Measurements from ENCODE around the gene JARID2.

JARID2 gene

DNA sequence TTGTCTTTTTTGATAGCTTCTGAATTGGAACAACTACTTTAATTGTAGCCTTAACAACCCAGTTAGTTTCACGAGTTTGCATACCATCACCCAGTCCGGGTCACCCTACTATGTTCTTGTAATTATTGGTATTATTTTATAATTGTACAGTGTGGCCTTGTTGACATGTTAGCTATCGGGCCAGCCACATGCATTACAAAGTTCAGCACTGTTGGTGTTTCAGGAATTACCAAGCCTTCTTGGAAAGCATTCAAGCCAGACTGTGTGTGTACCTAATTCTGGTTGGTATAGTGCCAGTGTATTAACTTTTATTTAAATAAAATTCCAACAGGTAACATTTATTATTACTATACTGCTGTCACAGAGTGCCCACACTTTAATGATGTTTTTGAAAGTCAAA is 150.9 kb downstream of the JARID2 start:
- DNase-seq (ENCODE audit: low spot score) (no peak), FAIRE-seq (no peak)

DNA sequence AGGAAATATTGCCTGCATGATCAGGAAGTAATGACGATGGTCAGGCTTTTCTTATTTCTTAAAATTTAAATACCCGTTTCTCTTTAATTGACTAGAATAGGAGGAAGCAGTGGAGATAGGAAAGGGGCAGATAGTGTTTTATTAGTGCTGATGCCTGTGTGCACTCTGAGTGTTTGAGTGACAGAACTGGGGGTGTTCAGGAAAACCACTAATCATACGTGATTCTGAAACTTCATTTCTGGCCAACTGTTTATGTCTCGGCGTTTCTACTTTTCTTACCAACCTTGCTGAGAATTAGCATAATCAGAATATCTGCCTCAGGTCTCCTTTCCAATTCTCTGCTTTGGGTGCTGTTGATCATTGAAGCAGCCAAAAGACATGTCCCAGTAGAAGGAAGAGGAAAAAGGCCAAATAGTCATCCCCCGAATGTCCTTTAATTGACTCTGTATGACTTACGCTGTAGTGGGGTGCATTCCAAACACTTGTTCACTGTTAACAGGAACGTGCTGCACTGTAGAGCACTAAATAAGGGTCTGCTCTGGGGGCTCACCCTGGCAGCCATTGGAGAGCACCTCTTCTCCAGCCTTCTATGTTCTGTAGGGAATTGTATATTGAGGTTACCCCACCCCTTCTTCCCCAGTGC is 152.9 kb downstream of the JARID2 start:
- FAIRE-seq, result no peak
- DNase-seq (ENCODE audit: low spot score), result no peak

DNA sequence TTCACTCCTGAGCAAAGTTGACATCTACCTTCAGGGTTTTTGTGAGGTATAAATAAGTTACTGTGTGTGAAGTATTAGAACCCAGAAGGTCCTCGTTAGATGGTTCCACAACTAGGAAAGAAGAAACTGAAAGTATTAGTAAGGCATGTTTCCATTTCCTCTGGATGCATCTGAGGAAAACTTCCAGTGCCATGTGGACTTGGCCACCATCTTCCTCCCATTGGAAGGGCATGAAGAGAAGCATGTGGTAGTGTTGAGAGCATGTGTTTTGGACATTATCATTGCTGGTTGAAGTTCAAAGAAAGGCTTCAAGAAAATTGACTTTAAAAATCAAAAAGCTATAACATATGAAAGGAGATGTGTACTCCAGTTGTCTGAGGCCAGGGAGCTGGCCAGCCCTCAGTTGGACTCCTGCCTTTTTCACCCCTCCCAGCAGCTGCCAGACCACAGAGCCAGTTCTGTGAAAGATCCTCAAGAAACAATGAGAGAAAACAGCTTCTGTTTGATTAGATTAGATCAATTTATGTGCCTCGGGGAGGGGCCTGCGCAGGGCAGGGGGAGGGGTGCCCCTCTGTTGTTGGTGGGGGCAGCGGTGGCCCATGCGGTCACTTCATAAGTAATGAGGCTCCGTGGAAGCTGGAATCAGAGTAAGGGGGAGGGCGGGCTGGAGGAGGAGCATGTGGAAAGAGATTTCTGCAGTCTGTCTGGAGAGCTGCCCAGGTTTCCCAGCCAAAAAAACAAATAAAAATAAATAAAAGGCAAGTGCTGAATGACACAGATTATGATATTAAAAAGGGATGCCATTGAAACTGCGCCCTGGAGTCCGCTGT is 154.0 kb downstream of the JARID2 start:
- peak; percentile 59 for DNase-seq (ENCODE audit: low spot score)
- no peak for FAIRE-seq

DNA sequence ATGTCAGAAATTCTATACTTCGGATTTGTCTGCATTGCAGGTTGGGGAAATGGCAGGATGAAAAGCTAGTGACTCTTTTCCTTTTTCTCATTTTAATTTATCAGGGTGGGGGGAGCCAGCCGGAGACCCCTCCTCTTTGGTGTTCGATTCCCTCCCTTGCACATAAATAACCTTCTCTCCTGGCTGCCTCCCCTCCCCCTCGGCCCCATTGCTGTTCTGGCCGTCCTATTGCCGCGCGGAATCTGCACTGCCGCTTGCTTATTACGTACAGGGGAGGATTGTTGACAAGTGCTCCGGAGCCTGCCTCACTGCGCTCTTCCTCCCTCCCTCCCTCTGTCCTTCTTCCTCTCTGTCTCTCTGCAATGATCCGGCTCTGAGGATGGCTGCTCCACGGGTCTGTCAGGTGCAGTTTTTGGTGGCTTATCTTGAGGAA is 154.7 kb downstream of the JARID2 start:
- DNase-seq (ENCODE audit: low spot score) (no peak), FAIRE-seq (no peak)

DNA sequence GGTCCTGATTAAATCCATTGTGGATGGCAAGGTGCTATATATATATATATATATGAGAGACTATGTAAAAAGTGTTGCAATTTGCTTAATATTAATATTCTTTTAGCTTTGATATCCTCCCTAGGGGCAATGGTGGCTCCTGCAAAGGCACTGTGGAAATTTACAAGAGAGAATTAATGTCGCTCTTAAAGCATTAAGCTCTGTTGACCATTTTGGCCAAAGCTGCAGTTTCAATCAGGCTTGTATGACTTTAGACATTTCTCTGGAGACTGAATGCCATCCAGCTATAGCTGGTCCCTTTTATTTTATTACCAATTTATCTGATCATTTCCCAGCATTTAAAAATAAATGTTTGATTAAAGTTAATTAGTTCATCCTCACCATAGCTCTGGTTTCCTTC is 155.3 kb downstream of the JARID2 start:
- FAIRE-seq, result no peak

DNA sequence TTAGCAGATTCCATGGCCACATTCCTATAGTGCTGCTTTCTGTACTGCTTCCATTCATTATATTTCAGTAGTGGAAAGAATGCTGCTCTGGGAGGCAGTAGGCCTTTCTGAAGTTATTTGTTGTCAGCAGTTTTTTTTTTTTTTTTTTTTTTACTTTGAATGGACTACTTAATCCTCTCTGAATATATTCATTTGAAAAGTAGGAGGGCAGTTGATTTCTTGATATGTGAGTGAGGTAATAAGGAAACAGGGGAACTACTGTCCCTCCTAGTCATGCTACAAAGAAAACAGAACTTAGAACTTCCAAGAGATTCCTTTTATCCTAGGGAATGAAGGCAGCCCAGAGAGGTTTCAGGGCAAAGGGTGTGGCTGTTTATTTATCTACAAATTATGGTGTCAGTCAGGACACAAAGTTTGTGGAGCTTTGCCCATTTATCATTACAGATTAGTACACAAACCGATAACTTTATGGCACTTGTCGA is 155.9 kb downstream of the JARID2 start:
- FAIRE-seq, result no peak
- DNase-seq (ENCODE audit: low spot score), result no peak

More for the DNA sequence above, 155.3 kb downstream of the JARID2 start:
- no peak for DNase-seq (ENCODE audit: low spot score)

DNA sequence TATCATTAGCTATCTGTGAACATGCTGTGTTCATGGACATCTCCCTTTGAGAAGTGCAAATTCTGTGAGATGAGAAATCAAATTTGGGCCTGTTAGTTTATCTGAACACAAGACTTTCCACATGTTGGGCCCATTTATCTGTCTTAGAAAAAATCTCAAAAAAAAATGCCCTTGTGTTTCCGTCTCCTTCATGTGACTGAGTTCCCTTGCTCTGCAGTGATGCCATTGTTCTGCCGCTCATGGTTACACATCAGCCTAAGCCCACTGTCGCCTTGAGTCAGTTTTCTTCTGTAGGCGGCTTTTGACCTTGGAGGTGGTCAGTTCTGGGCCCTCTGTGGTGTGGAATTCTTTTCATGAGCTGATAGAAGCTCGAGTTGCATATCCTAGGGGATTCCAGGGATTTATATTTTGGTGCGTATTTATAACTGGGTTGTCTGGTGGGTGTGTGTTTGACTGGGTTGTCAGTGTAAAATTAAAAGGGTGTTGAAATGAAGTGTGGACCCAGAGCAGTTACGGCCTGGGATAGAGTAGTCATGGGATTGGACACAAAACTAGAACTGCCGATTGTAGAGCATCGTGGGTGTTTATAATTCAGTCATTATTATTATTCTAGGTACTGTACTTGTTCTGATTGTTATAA is 156.7 kb downstream of the JARID2 start:
- DNase-seq (ENCODE audit: low spot score), result no peak
- FAIRE-seq, result no peak

DNA sequence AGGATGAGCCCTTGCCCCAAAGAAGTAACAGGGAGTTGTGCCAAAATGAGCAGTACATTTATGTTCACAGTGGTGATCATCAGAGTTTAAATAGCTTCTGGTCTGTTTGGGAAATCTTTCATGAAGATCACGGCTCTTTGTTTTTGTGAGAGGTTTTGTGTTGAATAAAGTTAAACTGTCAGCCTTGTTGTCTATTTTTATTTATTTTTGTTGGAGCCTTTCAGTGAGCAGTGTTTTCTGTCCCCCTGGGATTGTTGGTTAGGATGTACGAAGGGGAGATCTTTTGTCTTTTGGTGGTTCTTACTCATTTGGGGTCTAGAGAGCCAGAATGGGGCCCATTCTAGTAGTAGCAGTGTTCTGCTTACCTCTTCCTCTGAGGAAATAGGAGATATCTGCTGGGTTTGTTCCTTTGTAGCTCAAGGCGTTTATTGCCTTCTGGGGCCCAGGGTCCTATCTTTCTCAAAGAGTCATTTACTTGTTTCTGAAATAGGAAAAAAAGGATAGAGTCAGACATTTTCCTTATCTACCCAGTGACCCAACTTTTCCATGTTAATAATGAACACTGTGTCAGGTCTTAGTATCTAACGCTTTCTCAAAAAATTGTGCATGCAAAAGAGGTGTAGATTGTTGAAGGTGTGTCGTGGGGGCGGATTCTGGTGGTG is 157.4 kb downstream of the JARID2 start:
- FAIRE-seq (no peak), DNase-seq (ENCODE audit: low spot score) (no peak)

DNA sequence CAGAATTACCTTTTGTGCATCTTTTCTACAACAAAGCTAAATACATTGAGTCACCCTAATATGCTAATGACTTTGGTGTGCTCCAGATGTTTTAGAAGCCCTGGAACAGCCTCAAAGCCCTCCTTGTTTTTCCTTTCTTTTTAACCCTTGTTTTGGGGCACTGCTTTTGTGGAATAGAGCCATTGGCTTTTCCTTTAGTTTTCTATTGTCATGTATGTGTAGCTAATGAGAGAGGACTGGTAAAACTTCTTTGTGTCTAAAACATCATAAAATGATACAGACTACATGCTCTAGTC is 158.8 kb downstream of the JARID2 start:
- FAIRE-seq (no peak), DNase-seq (ENCODE audit: low spot score) (no peak)

DNA sequence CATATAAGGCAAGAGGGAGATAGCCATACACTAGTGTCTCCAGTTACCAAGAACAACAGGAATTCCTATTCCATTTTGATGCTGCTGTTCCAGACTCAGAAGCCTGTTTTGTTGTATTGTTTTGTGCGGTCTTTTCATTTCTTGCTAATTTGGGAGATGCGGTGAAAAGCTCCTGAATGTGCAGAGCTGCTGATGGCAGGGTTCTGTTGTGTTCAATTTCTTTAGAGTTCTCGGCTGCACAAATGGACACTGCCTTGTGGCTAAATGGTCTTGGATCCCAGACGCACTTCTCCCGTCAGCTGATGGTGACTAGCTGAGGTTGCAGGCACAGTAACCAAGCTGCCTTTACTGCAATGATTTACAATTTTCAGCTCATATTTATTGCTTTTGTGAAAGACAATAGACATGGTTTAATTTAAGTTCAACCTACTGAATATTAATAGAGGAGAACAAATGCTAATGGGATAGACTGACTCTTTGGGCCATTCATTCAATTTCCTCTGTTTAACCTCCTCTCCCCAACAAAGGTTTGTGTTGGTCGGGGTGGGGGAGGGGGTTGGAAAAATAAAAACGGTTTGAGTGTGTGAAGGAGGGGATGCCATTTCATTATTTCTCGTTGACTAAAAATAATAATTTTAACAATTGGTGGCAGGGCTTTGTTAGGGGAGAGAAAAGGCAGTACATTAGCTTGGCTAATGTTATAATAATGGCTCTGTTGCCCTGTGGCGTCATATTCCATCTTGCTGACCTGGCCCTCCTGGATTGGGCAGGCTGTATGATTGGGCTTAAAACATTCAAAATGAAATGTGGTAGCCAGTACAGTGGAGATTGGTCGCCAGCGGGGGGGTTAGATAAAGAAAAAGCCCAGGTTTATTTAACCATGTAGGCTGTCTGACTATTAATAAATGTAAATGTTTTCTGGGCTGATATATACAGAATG is 159.5 kb downstream of the JARID2 start:
- FAIRE-seq (no peak), DNase-seq (ENCODE audit: low spot score) (no peak)

DNA sequence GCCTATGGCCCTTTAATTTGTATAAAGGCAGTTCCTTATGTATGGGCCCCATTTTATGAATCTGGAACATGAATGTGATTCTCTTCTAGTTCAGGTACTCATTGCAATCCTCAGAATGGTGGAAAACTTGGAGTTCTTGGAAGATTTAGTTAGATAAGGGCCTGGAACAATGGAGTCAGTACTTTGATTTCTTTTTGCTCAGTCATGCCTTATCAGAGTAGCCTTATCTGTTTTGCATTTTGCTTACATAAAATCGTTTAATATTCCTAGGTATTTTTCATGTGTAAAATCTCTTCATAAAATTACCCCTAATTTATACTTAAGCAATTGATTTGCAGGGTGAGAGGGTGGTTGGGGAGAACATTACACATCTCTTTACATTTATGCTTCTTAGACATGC is 160.6 kb downstream of the JARID2 start:
- DNase-seq (ENCODE audit: low spot score) (no peak), FAIRE-seq (no peak)

DNA sequence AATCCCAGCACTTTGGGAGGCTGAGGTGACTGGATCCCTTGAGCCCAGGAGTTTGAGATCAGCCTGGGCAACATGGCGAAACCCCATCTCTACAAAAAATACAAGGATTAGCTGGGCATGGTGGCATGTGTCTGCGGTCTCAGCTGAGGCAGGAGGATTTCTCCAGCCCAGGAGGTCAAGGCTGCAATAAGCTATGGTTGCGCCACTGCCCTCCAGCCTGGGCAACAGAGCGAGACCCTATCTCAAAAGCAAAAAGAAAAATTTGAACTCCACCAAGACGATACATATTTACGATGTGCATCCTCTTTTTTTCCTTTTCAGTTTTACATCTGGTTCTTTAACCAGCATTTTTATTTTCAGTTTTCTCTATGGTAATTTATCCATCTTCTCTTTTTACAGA is 162.1 kb downstream of the JARID2 start:
- DNase-seq (ENCODE audit: low spot score) (no peak), FAIRE-seq (no peak)

DNA sequence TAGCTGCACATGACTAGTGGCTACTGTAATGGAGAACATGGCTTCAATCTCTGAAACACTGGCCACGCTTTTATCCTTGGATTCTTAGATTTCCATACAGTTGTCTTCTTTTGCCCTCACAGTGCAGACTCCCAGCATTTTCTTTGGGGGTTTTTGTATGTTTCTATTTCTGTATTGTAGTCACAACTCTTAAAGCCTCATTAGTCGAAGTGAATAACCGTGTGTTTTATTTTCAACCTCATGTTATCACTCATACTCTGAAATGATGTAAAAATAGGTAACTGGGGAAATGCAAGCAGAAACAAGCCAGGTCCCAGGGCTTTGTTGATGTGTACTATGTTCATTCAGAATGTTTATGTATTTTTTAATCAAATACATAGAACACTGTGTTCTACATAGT is 162.9 kb downstream of the JARID2 start:
- no peak for FAIRE-seq
- DNase-seq (ENCODE audit: low spot score), result no peak

DNA sequence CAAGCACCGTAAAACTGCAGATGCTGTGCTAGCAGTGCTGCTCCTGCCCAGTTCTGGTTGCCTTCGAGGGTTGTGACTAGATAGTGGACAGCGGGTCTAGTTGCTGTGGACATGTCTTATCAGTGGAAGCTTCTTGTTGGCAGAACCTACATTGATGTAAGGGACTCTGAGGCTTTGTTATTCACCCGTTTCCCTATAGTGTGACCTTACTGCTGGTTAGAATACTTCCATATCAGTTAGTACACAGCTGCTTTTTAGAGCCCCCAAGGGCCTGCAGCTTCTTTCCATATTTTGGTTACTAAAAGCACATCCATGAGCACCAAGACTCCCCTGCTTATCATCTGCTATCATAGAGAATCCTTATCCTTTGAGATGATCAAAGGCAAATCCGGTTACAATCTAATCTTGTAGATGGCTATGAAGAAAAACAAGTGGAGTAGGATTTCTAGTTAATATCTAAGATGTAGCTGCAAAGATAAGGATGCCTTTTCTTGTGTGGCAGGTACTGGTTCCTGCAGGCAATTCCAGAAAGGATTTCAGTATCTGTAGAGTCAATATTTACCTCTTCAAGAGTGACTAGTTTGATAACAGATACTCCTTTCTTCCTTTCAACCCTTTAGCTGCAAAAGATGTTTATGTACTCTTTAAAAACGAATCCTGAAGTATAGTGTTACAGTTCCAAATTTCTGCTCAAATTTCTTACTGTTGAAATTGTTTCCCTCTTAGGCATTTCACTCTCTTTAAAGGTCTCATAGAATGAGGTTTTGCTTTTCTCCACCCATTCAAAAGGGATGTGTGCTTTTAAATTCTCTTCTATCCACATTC is 163.6 kb downstream of the JARID2 start:
- DNase-seq (ENCODE audit: low spot score) (no peak), FAIRE-seq (no peak)

DNA sequence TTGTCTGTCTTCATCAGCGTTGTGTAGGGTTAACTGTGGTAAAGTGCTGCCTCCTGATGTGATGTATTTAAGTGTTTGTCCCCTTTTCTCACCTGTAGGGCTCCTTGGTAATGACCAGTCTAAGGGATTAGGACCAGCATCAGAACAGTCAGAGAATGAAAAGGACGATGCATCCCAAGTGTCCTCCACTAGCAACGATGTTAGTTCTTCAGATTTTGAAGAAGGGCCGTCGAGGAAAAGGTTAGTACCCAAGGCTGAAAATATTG is 164.2 kb downstream of the JARID2 start:
- no peak for DNase-seq (ENCODE audit: low spot score)
- FAIRE-seq, result no peak

DNA sequence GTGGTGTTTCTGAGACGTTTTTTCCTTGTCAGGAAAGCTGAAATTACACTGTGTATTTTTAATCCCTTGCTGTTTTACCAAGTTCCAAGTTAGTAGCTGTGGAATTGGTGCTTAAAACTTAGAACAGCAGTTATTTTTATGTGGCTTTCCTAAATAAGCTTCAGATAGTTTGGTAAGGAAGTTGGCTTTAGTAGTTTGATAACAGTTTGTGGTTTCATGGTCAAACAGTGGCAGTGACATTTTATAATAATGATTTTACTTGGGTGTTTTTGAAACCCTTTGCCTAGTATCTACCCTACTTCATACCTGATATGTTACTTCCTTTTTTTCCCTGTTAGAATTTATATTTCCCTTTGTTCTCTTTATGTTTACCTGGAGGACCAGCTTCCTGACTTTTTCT is 164.9 kb downstream of the JARID2 start:
- FAIRE-seq (no peak), DNase-seq (ENCODE audit: low spot score) (no peak)

DNA sequence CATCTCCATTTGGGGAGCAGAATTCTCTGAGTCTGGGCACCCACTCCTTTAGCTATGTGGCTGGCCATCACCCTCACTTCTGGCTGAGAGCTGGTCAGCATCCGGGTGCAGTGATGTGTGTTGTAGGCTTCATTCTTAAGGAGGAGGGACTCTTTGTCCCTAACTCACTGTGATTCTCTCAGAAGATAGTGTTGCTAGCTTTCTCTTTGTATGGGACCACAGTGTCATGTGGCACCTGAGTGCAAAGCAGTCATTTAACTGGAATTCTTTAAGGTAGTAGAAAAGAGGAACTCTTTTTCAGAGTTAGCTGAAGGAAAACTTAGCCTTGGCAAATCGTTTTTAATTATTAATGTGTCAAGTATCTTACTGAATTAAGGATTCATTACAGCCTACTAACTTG is 165.9 kb downstream of the JARID2 start:
- no peak for DNase-seq (ENCODE audit: low spot score)
- no peak for FAIRE-seq

DNA sequence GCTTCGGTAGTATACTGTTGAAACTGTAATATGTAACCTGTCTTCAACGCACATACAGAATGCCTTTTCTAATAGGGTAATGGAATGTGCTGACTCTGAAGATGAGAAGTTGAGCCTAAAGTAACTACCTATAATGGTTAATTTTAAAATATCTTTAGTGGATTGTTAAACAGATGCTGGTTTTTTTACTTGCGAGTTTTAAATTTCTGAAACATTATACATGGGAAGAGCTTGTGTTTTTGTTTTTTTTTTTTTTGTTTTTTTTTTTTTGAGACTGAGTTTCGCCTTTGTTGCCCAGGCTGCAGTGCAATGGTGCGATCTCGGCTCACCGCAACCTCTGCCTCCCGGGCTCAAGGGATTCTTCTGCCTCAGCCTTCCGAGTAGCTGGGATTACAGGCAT is 166.9 kb downstream of the JARID2 start:
- DNase-seq (ENCODE audit: low spot score) (no peak), FAIRE-seq (no peak)

DNA sequence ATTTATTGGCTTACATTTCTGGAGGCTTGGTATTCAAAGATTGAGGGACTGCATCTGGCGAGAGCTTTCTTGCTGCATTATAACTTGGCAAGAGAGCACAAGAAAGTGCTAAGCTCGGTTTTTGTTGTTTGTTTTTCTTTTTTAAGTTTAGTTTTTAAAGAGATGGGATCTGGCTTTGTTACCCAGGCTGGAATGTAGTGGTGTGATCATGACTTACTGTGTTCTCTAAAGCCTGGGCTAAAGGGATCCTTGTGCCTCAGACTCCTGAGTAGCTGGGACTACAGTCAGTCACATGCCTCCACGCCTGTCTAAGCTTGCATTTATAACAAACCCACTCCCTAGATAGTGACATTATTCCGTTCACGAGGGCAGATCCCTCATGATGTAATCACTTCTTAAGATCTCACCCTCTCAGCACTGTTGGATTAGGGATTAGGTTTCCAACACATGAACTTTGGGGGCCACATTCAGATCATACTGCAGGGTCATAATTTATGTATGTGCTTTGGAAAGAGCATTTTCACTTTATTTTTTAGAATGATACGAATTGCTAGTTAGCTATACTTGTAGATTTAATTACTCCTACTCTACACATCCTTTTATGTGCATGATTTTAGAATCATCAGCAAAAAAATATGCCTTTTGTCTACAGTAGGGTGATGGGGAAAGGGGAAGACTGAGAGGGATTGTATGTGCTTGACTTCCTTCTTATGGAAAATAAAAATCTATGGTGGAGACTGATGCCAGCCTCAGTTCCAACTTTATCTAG is 167.8 kb downstream of the JARID2 start:
- DNase-seq (ENCODE audit: low spot score) (no peak), FAIRE-seq (no peak)

DNA sequence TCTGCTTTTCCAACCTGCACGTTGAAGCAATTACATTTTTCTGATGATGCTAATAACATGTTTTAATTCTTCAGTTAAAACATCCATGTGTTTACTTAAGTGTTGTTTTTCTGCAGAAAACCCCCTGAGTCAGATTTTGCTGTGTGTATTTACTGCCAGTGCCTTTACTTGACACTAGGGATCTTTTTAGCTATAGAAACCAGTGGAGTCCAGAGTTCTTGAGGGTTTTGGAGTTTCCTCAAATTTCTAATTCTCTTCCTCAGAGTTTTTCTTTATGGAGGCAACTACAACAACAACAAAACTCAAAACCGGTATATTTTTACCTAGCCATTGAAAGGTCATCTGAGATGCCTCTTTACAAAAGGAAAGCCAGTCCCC is 168.4 kb downstream of the JARID2 start:
- DNase-seq (ENCODE audit: low spot score) (no peak), FAIRE-seq (no peak)

Data from urothelium cell line (cell line).